SK-N-MC (cell line): ENCODE measurements around the gene DSTN.
"Not testable (repeated sequence)": the region's sequence is repeated elsewhere in the genome, so short reads cannot be mapped to it uniquely, and the experiment has no call there.

Experiments used
- DNase-seq: peaks from one replicate; pipeline ENCODE4 v3.0.0-alpha.2; 2011; ENCODE audit warnings: low read depth, low spot score
- H3K27ac ChIP-seq: fragments of 200-600 bp; sonication (generic); 2 replicates; pipeline ENCODE4 v1.5.1; 2016; ENCODE audit warnings: mixed run types
- H3K36me3 ChIP-seq: fragments of 200-600 bp; sonication (generic); 2 replicates; pipeline ENCODE4 v1.6.1; 2017; ENCODE audit warnings: antibody characterized with exemption, low read length, mixed read lengths; ENCODE audit not compliant: insufficient read depth
- H3K4me3 ChIP-seq: fragments of 200-600 bp; sonication (generic); 2 replicates; pipeline ENCODE4 v1.5.1; 2016
- H3K9ac ChIP-seq: fragments of 200-600 bp; sonication (generic); 2 replicates; pipeline ENCODE4 v1.8.0; 2017; ENCODE audit warnings: mixed run types, mixed read lengths; ENCODE audit not compliant: insufficient read length
- H3K9me3 ChIP-seq: fragments of 200-600 bp; sonication (generic); 2 replicates; pipeline ENCODE4 v1.6.1; 2017; ENCODE audit warnings: low read depth, mild to moderate bottlenecking, antibody characterized with exemption, low read length, moderate library complexity, mixed read lengths
- EZH2 ChIP-seq: fragments of 200-600 bp; sonication (generic); IDR thresholded peaks from one replicate; pipeline ENCODE4 v1.6.1; 2017; ENCODE audit warnings: antibody characterized with exemption
- FOXP2 ChIP-seq: optimal IDR thresholded peaks from 2 replicates; pipeline ENCODE3; 2011; ENCODE audit warnings: mild to moderate bottlenecking, moderate library complexity; ENCODE audit not compliant: insufficient read depth; ENCODE audit errors: extremely low read length, control extremely low read depth
- POLR2AphosphoS5 ChIP-seq: IDR thresholded peaks from 2 replicates; pipeline ENCODE4 v1.6.1; 2012; ENCODE audit warnings: mild to moderate bottlenecking, low read depth, low read length, borderline replicate concordance

Gene DSTN

GRCh38 chr20:17653835-17654648, 84.2 kb downstream of the DSTN start:
- TF ChIP-seq POLR2AphosphoS5 (no peak), EZH2 (no peak), FOXP2 (no peak)
- H3K27ac ChIP-seq = no peak overlapping the region
- DNase-seq = no peak
- peaks cover 9% of the 10 kb centered on the region; the same call in 1 of the 2 replicates for H3K36me3 ChIP-seq
- H3K4me3 ChIP-seq = no peak overlapping the region
- no peaks in the 10 kb centered on the region for H3K9me3 ChIP-seq
- H3K9ac ChIP-seq = no peak overlapping the region

DNA sequence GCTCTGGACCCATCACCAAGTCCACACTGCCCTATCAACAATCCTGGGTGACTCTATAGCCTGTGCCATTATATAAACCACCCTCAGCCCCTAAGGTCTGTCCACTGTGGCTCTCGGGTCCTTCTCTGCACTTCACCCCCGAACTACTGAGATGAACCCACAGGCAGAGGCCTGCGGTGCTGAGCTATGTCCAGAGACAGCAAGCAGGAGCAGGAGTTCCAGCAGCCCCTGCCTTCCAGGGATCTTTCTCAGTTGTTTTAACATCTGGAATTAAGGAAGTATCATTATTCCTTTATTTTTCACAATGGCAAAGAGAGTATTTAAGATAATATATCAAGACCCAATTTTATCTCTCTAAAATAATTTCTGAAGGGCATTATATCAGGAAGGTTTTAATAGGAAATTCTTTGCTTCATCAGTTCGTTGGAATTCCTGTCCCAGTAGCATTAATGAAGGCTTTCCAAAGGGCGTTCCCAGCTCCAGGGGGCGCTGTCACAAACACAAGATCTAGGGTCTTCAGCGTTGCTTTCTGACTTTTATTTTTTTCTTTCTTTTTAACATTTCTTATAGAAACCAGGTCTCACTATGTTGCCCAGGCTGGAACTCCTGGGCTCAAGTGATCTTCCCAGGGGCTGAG, 84.9 kb downstream of the DSTN start:
- Histone ChIP-seq H3K27ac (no peak overlapping the region), H3K4me3 (no peak overlapping the region), H3K9ac (no peak overlapping the region), H3K9me3 (no peaks in the 10 kb centered on the region), H3K36me3 (peaks cover 11% of the 10 kb centered on the region; the same call in 1 of the 2 replicates)
- TF ChIP-seq EZH2 (no peak), FOXP2 (no peak), POLR2AphosphoS5 (no peak)
- no peak for DNase-seq

GRCh38 chr20:17655286-17655651, 85.4 kb downstream of the DSTN start:
- DNase-seq = no peak
- Histone ChIP-seq H3K4me3 (no peak overlapping the region), H3K27ac (no peak overlapping the region), H3K9ac (no peak overlapping the region), H3K36me3 (peaks cover 14% of the 10 kb centered on the region; the same call in 1 of the 2 replicates), H3K9me3 (no peaks in the 10 kb centered on the region)
- TF ChIP-seq POLR2AphosphoS5 (no peak), EZH2 (no peak), FOXP2 (no peak)

DNA sequence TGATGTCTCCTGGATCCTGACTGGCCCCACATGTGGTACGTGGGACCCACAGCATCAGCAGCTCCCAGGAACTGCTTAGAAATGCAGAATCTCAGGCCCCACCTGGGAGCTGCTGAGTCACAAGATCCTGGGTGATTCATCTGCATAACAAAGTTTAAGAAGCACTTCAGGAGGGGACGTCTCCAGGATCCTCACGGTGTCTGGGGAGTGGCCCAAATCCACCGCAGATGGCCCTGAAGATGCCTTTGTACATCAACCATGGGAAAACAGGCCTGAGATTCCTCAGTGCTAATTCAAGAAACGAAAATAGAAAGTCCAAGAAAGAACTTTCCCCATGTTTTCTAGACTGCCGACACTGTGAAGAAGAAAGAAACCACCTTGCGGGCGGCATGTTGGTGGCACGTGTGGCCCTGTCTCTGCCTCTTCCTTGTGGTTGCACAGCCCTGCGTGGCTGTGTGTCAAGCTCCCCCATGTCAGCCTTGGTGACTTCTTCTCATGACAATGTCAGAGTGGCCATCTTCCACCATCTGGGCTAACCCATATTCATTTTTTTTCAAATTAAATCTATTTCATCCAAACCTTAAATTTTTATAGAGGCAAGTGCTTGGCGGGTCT, 86.1 kb downstream of the DSTN start:
- Histone ChIP-seq H3K27ac (no peak overlapping the region), H3K36me3 (peaks cover 14% of the 10 kb centered on the region; the same call in 1 of the 2 replicates), H3K9me3 (no peaks in the 10 kb centered on the region), H3K4me3 (no peak overlapping the region), H3K9ac (no peak overlapping the region)
- TF ChIP-seq FOXP2 (no peak), POLR2AphosphoS5 (no peak), EZH2 (no peak)
- DNase-seq = no peak

DNA sequence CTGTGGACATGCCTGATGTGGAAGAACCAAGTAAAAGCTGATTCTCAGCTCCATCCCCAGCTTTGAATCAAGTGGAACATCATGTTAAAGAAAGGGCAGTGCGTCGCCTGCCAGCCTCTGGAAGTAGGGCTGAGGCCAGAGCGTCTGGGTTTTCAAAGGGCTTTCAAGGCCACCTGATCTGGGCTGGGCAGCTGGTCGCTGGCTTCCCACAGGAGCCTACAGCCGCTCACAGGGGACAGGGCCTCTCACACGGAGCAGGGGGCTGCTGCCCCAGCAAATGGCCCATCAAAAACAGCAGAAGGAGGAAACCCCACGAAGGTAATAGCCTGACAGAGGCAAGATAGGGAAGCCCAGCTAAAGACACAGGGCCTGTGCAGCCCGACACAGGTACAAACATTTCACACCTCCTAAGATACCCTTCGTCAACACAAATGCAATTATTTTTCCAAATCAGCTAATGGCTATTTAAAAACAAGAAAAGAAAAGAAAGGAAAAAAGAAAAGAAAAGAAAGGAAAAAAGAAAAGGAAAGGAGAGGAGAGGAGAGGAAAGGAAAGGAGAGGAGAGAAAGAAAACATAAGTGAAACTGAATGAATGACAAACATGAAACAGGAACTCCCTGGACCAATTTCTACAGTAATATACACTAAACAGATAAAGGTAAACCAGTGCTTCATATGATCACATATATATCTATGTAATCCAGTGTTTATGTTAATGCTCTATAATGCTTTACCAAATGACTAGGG, 87.4 kb downstream of the DSTN start:
- H3K27ac ChIP-seq = no peak overlapping the region
- peaks cover 14% of the 10 kb centered on the region; the same call in 1 of the 2 replicates for H3K36me3 ChIP-seq
- no peaks in the 10 kb centered on the region for H3K9me3 ChIP-seq
- no peak overlapping the region for H3K4me3 ChIP-seq
- no peak for TF ChIP-seq POLR2AphosphoS5
- TF ChIP-seq FOXP2 = no peak
- TF ChIP-seq EZH2 = no peak
- H3K9ac ChIP-seq = no peak overlapping the region
- DNase-seq = no peak

GRCh38 chr20:17657898-17658647, 88.2 kb downstream of the DSTN start:
- Histone ChIP-seq H3K27ac (no peak overlapping the region), H3K36me3 (peaks cover 14% of the 10 kb centered on the region; the same call in 1 of the 2 replicates), H3K4me3 (no peak overlapping the region), H3K9me3 (no peaks in the 10 kb centered on the region), H3K9ac (no peak overlapping the region)
- DNase-seq = no peak
- TF ChIP-seq POLR2AphosphoS5 = no peak
- TF ChIP-seq FOXP2 = no peak
- TF ChIP-seq EZH2 = no peak

GRCh38 chr20:17658648-17658993, 88.7 kb downstream of the DSTN start:
- H3K4me3 ChIP-seq = no peak overlapping the region
- no peak overlapping the region for H3K27ac ChIP-seq
- DNase-seq = no peak
- peaks cover 14% of the 10 kb centered on the region; the same call in 1 of the 2 replicates for H3K36me3 ChIP-seq
- H3K9me3 ChIP-seq = no peaks in the 10 kb centered on the region
- H3K9ac ChIP-seq = no peak overlapping the region
- TF ChIP-seq EZH2 (no peak), POLR2AphosphoS5 (no peak), FOXP2 (no peak)

DNA sequence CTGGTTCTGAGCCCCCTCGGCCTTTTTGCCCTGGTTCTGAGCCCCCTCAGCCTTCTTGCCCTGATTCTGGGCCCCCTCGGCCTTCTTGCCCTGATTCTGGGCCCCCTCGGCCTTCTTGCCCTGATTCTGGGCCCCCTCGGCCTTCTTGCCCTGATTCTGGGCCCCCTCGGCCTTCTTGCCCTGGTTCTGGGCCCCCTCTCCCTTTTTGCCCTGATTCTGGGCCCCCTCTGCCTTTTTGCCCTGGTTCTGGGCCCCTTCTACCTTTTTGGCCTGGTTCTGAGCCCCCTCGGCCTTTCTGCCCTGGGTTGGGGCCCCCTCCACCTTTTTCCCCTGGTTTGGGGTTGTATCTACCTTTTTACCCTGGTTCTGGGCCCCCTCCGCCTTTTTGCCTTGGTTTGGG, 89.5 kb downstream of the DSTN start:
- peaks cover 14% of the 10 kb centered on the region; the same call in 1 of the 2 replicates for H3K36me3 ChIP-seq
- H3K9me3 ChIP-seq, DNase-seq, H3K27ac ChIP-seq, H3K4me3 ChIP-seq, H3K9ac ChIP-seq: not testable (repeated sequence)
